CD14-positive monocyte (primary cell): ENCODE results near the gene PPP1R12B. TPM values are rescaled to one million over a fixed set of nuclear protein-coding genes. Genes with fewer than 3 reads are reported as not detected.

Experiments used
- DNase-seq, 3 donors: peaks; one replicate each; pipeline ENCODE4 v3.0.0-alpha.2; 2011 to 2022
- H2AFZ ChIP-seq: 2 replicates; pipeline ENCODE4 v1.6.0; 2012; ENCODE audit warnings: mild to moderate bottlenecking, low read depth, low read length, inconsistent platforms; ENCODE audit not compliant: insufficient read depth, poor library complexity, severe bottlenecking
- H3K27ac ChIP-seq, 2 donors: 1 replicate in 1 of 2; 2 replicates in 1 of 2; pipeline ENCODE4 v1.5.1; 2012 to 2013; ENCODE audit warnings: low read length in 2 of 2, control low read depth in 1 of 2, inconsistent platforms in 1 of 2, low read depth in 1 of 2, mild to moderate bottlenecking in 1 of 2
- H3K27me3 ChIP-seq, 2 donors: one replicate each; pipeline versions ENCODE4 v1.6.0 to v1.6.1; 2011 to 2013; ENCODE audit warnings: low read length in 2 of 2; ENCODE audit not compliant: control insufficient read depth in 2 of 2, insufficient read depth in 2 of 2
- H3K36me3 ChIP-seq, 2 donors: replicated peaks in 1 of 2; 1 replicate in 1 of 2; 2 replicates in 1 of 2; pipeline versions ENCODE4 v1.5.1 to v1.6.1; 2012 to 2013; ENCODE audit warnings: low read length in 2 of 2, control low read depth in 1 of 2, inconsistent platforms in 1 of 2, mild to moderate bottlenecking in 1 of 2; ENCODE audit not compliant: insufficient read depth in 2 of 2, control insufficient read depth in 1 of 2
- H3K4me1 ChIP-seq, 2 donors: 1 replicate in 1 of 2; 2 replicates in 1 of 2; pipeline versions ENCODE4 v1.5.1 to v1.6.1; 2012 to 2013; ENCODE audit warnings: low read length in 2 of 2, control low read depth in 1 of 2, inconsistent platforms in 1 of 2, mild to moderate bottlenecking in 1 of 2, moderate library complexity in 1 of 2; ENCODE audit not compliant: insufficient read depth in 2 of 2, control insufficient read depth in 1 of 2
- H3K4me2 ChIP-seq: replicated peaks from 2 replicates; pipeline ENCODE3; 2012; ENCODE audit warnings: low read length, moderate library complexity, mild to moderate bottlenecking; ENCODE audit not compliant: poor library complexity, severe bottlenecking; ENCODE audit errors: extremely low read depth
- H3K4me3 ChIP-seq, 3 experiments: fragments of 200-600 bp in 1 of 3; sonication (generic) in 1 of 3; replicated peaks in 1 of 3; 1 replicate in 2 of 3; 2 replicates in 1 of 3; pipeline ENCODE4 v1.5.1; 2011 to 2013; ENCODE audit warnings: low read length in 3 of 3, mild to moderate bottlenecking in 3 of 3, control low read depth in 2 of 3, low read depth in 2 of 3, inconsistent platforms in 1 of 3, moderate library complexity in 1 of 3
- H3K79me2 ChIP-seq: 2 replicates; pipeline ENCODE4 v1.6.0; 2012; ENCODE audit warnings: mild to moderate bottlenecking, control low read depth, inconsistent platforms, low read length, moderate library complexity; ENCODE audit not compliant: insufficient read depth
- H3K9ac ChIP-seq: 2 replicates; pipeline ENCODE4 v1.6.0; 2017; ENCODE audit warnings: low read length, mild to moderate bottlenecking; ENCODE audit not compliant: insufficient read depth, poor library complexity, severe bottlenecking
- H3K9me3 ChIP-seq, 2 donors: replicated peaks in 1 of 2; 1 replicate in 1 of 2; 2 replicates in 1 of 2; pipeline versions ENCODE4 v1.5.1 to v1.6.1; 2012 to 2013; ENCODE audit warnings: low read length in 2 of 2, control low read depth in 1 of 2; ENCODE audit not compliant: control insufficient read depth in 1 of 2, insufficient read depth in 1 of 2
- H4K20me1 ChIP-seq: 2 replicates; pipeline ENCODE4 v1.6.0; 2012; ENCODE audit warnings: mild to moderate bottlenecking, low read length, control low read depth, moderate library complexity; ENCODE audit not compliant: insufficient read depth
- H3K27ac Mint-ChIP-seq, 7 donors: one replicate each; pipeline ENCODE4 v1.8.0; 2020; ENCODE audit warnings: mild to moderate bottlenecking in 7 of 7, mixed read lengths in 7 of 7, moderate library complexity in 6 of 7, inconsistent platforms in 2 of 7
- H3K27me3 Mint-ChIP-seq, 3 donors: one replicate each; pipeline ENCODE4 v1.8.0; 2021 to 2022; ENCODE audit warnings: low read depth in 3 of 3, mild to moderate bottlenecking in 3 of 3, mixed read lengths in 3 of 3, moderate library complexity in 3 of 3, inconsistent platforms in 1 of 3
- H3K36me3 Mint-ChIP-seq, 2 donors: one replicate each; pipeline ENCODE4 v1.8.0; 2020; ENCODE audit warnings: mixed read lengths in 2 of 2, inconsistent platforms in 1 of 2, mild to moderate bottlenecking in 1 of 2
- H3K4me1 Mint-ChIP-seq: one replicate; pipeline ENCODE4 v1.8.0; 2020; ENCODE audit warnings: mild to moderate bottlenecking, mixed read lengths
- H3K4me3 Mint-ChIP-seq, 2 donors: one replicate each; pipeline ENCODE4 v1.8.0; 2020; ENCODE audit warnings: mild to moderate bottlenecking in 2 of 2, mixed read lengths in 2 of 2, moderate library complexity in 1 of 2
- H3K9me3 Mint-ChIP-seq, 7 donors: one replicate each; pipeline ENCODE4 v1.8.0; 2020 to 2022; ENCODE audit warnings: mixed read lengths in 7 of 7, mild to moderate bottlenecking in 6 of 7, moderate library complexity in 6 of 7, inconsistent platforms in 2 of 7
- CTCF ChIP-seq: fragments of 200-600 bp; IDR thresholded peaks from one replicate; pipeline ENCODE4 v1.8.0; 2022; ENCODE audit warnings: antibody characterized with exemption, mild to moderate bottlenecking
- WGBS: methylation state at CpG from one replicate; pipeline ENCODE4 v1.1.5; 2013; ENCODE audit warnings: missing lambda C conversion rate; ENCODE audit not compliant: insufficient coverage; 5-methylcytosine and 5-hydroxymethylcytosine counted together
- intact Hi-C, 2 donors: fragments of 100-400 bp; cut with micrococcal nuclease; formaldehyde crosslinking; loops; one replicate each; pipeline versions ENCODE4 v1.15.0 to v1.15.1; 2023
- polyA plus RNA-seq, 3 donors: library from polyadenylated mRNA; depleted of rRNA in 1 of 3; unstranded in 2 of 3; stranded (reverse) in 1 of 3; fragments of 300-500 nt in 2 of 3; fragments of >200 nt in 1 of 3; fragmentation: Illumina TruSeq in 2 of 3; gene quantifications; 1 replicate in 2 of 3; 2 replicates in 1 of 3; pipeline ENCODE4 v1.2.3, GENCODE V29; 2012 to 2021

PPP1R12B gene
- polyA plus RNA-seq, 3 donors, result 1.3 to 12.2 (median 1.7) TPM

- no peak for TF ChIP-seq CTCF
- H3K4me3 Mint-ChIP-seq, result no peak overlapping the region
- no peaks in the 10 kb centered on the region for H4K20me1 ChIP-seq
- intact Hi-C loops, result no loop called here
- H3K4me1 Mint-ChIP-seq, result no peaks in the 10 kb centered on the region
- H3K4me1 ChIP-seq, result no peaks in the 10 kb centered on the region
- peaks cover 4 to 14% (median 14%) of the 10 kb centered on the region in 3 donors for H3K27me3 Mint-ChIP-seq
- H3K27me3 ChIP-seq, result no peaks in the 10 kb centered on the region
- H3K4me2 ChIP-seq, result no peak overlapping the region
- no peaks in the 10 kb centered on the region for H3K36me3 Mint-ChIP-seq
- H3K9me3 ChIP-seq, result no peaks in the 10 kb centered on the region
- H3K9me3 Mint-ChIP-seq, result no peaks in the 10 kb centered on the region
- H3K36me3 ChIP-seq, result no peaks in the 10 kb centered on the region
- DNase-seq, result no peak
- 100% methylated on average over 1 of the region's 9 CpGs for WGBS
- no peak overlapping the region for H3K27ac ChIP-seq
- no peak overlapping the region for H3K27ac Mint-ChIP-seq
- H2AFZ ChIP-seq, result no peak overlapping the region
- H3K79me2 ChIP-seq, result no peaks in the 10 kb centered on the region
- no peak overlapping the region for H3K4me3 ChIP-seq
- no peak overlapping the region for H3K9ac ChIP-seq
These were observed 46.3 kb upstream of the PPP1R12B start for GRCh38 chr1:202302166-202302565.

GRCh38 chr1:202304375-202304774 is 44.1 kb upstream of the PPP1R12B start:
- Mint-ChIP-seq H3K36me3 (no peaks in the 10 kb centered on the region), H3K27ac (no peak overlapping the region), H3K27me3 (peaks cover 4 to 13% (median 12%) of the 10 kb centered on the region in 3 donors), H3K4me1 (no peaks in the 10 kb centered on the region), H3K9me3 (no peaks in the 10 kb centered on the region), H3K4me3 (no peak overlapping the region)
- no peak overlapping the region for H3K4me3 ChIP-seq
- H3K27me3 ChIP-seq, result no peaks in the 10 kb centered on the region
- no peak for DNase-seq
- intact Hi-C loops, result no loop called here
- TF ChIP-seq CTCF, result no peak
- no peak overlapping the region for H3K27ac ChIP-seq
- 98% methylated on average over 9 of the region's 9 CpGs for WGBS
- H3K36me3 ChIP-seq, result no peaks in the 10 kb centered on the region
- no peak overlapping the region for H2AFZ ChIP-seq
- no peak overlapping the region for H3K4me2 ChIP-seq
- no peaks in the 10 kb centered on the region for H3K9me3 ChIP-seq
- no peaks in the 10 kb centered on the region for H3K79me2 ChIP-seq
- H3K4me1 ChIP-seq, result no peaks in the 10 kb centered on the region
- H4K20me1 ChIP-seq, result no peaks in the 10 kb centered on the region
- H3K9ac ChIP-seq, result no peak overlapping the region
